Ovary (tissue), 9 donors: Measurements from ENCODE around the gene UTRN. TPM values are rescaled to one million over a fixed set of nuclear protein-coding genes. Genes with fewer than 3 reads are reported as not detected.

Source experiments
- DNase-seq, 5 donors: peaks; one replicate each; pipeline ENCODE4 v3.0.0-alpha.2; 2019 to 2020
- H3K27ac ChIP-seq, 2 donors: fragments of 200-600 bp; one replicate each; pipeline versions ENCODE4 v1.5.1 to v1.8.0; 2019 to 2022
- H3K27me3 ChIP-seq: fragments of 200-600 bp; one replicate; pipeline ENCODE4 v1.8.0; 2022
- H3K36me3 ChIP-seq: fragments of 200-600 bp; sonication (generic); one replicate; pipeline ENCODE4 v1.5.1; 2019
- H3K4me1 ChIP-seq: one replicate; pipeline ENCODE4 v1.8.1; 2013; ENCODE audit warnings: mild to moderate bottlenecking, moderate library complexity; ENCODE audit not compliant: insufficient read depth
- H3K4me3 ChIP-seq: fragments of 200-600 bp; sonication (generic); one replicate; pipeline ENCODE4 v1.5.1; 2017
- H3K9me3 ChIP-seq, 2 donors: fragments of 200-600 bp in 1 of 2; sonication (generic) in 1 of 2; one replicate each; pipeline versions ENCODE4 v1.5.1 to v1.8.1; 2013 to 2019; ENCODE audit warnings: mild to moderate bottlenecking in 1 of 2, moderate library complexity in 1 of 2
- CTCF ChIP-seq, 3 donors: fragments of 450-650 bp in 2 of 3; fragments of 200-600 bp in 1 of 3; IDR thresholded peaks; one replicate each; pipeline versions ENCODE4 v1.5.1 to v1.8.0; 2016 to 2022; ENCODE audit warnings: antibody characterized with exemption in 3 of 3, mild to moderate bottlenecking in 1 of 3
- EP300 ChIP-seq: sonication (generic); formaldehyde crosslinking; IDR thresholded peaks from one replicate; pipeline ENCODE4 v1.6.1; 2017; ENCODE audit warnings: antibody characterized with exemption
- POLR2A ChIP-seq: fragments of 450-650 bp; IDR thresholded peaks from one replicate; pipeline ENCODE4 v1.6.1; 2017; ENCODE audit warnings: antibody characterized with exemption, mild to moderate bottlenecking, moderate library complexity
- WGBS, 3 donors: extraction: QIAGEN DNeasy Blood & Tissue Kit in 1 of 3; methylation state at CpG; one replicate each; pipeline versions ENCODE4 v1.1.5 to v1.1.7; 2013 to 2017; 5-methylcytosine and 5-hydroxymethylcytosine counted together
- intact Hi-C, 4 donors: fragments of 100-400 bp; cut with DNase I; formaldehyde crosslinking; loops; one replicate each; pipeline versions ENCODE4 v1.11.0 to v1.15.1; 2022 to 2023
- polyA plus RNA-seq, 2 donors: library from polyadenylated mRNA; stranded (reverse); fragments of 200-250 nt in 1 of 2; fragments of 350-450 nt in 1 of 2; fragmentation: Illumina TruSeq in 1 of 2; extraction: RNeasy Lipid Tissue Mini Kit (QIAGEN cat#74804) in 1 of 2; gene quantifications; one replicate each; pipeline ENCODE4 v1.2.3, GENCODE V29; 2013 to 2014
- total RNA-seq, 7 donors: library from RNA; depleted of rRNA in 2 of 7; stranded (reverse); fragments of >200 nt in 2 of 7; fragmentation: NEBNext Ultra II Directional in 3 of 7; extraction: Animal tissue kit (Norgen Biotek cat#: 25700) in 3 of 7; gene quantifications; one replicate each; pipeline versions ENCODE4 v1.1.0 to v1.2.4, GENCODE V29; 2016 to 2023
- donor health status: DM: no; HTN: no; CAD: no; lungs with moderate emphysema.
- donor health status: DM: no; HTN: no; CAD: no.
- donor health status: Bipolar disorder and iron deficiency.
- donor health status: DM: yes; HTN: yes; CAD: no.
- donor health status: DM: no; HTN: no; CAD: no.
- donor health status: DM: yes; HTN: yes; CAD: no.

Gene UTRN
- total and polyA plus RNA-seq, 9 donors, result 27.6 to 155 (median 129) TPM

DNA sequence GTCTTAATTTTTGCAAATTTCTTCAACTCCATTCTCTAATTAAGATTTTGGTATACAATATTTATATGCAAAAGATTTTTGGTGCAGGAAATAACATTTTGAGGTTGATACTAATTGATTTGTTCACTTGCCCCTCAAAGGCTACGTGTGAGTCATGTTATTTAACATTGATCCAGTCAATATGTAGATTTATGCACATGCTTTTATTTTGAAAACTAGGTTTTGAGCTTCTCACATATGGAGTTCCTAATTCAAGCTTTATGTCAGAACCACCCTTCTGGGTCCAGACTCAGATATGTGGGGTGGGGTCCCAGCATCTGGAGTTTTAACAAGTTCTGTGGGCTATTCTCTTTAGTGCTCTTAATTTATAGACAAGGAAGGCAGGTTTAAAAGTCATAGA is 13.8 kb downstream of the UTRN start:
- no peak overlapping the region for H3K27ac ChIP-seq
- H3K9me3 ChIP-seq, result no peaks in the 10 kb centered on the region
- H3K4me3 ChIP-seq, result no peak overlapping the region
- no peaks in the 10 kb centered on the region for H3K36me3 ChIP-seq
- DNase-seq, result no peak
- no peaks in the 10 kb centered on the region for H3K27me3 ChIP-seq
- peaks cover 4% of the 10 kb centered on the region for H3K4me1 ChIP-seq
- 92 to 98% (median 95%) methylated on average over 1 of the region's 1 CpG for WGBS, 3 donors
- intact Hi-C loops, result no loop called here
- TF ChIP-seq CTCF (IDR thresholded peaks at IDR 0.05) (no peak), POLR2A (no peak), EP300 (no peak)

GRCh38 chr6:144302701-144303372 is 17.7 kb downstream of the UTRN start:
- intact Hi-C loops, result no loop called here
- DNase-seq, result no peak
- Histone ChIP-seq H3K36me3 (no peaks in the 10 kb centered on the region), H3K27ac (no peak overlapping the region), H3K27me3 (no peaks in the 10 kb centered on the region), H3K4me1 (peaks cover 4% of the 10 kb centered on the region), H3K9me3 (no peaks in the 10 kb centered on the region), H3K4me3 (no peak overlapping the region)
- TF ChIP-seq CTCF (IDR thresholded peaks at IDR 0.05) (no peak), POLR2A (no peak), EP300 (no peak)
- 93 to 97% (median 96%) methylated on average over 5 of the region's 5 CpGs for WGBS, 3 donors

- DNase-seq, result no peak
- Histone ChIP-seq H3K9me3 (no peaks in the 10 kb centered on the region), H3K27ac (no peak overlapping the region), H3K36me3 (no peaks in the 10 kb centered on the region), H3K4me3 (no peak overlapping the region), H3K4me1 (peaks cover 4% of the 10 kb centered on the region), H3K27me3 (no peaks in the 10 kb centered on the region)
- WGBS, 3 donors, result 92 to 97% (median 95%) methylated on average over 4 of the region's 4 CpGs
- intact Hi-C loops, result no loop called here
- no peak for TF ChIP-seq EP300
- no peak for TF ChIP-seq CTCF (IDR thresholded peaks at IDR 0.05)
- TF ChIP-seq POLR2A, result no peak
Measured at GRCh38 chr6:144304223-144304848, 19.2 kb downstream of the UTRN start.

DNA sequence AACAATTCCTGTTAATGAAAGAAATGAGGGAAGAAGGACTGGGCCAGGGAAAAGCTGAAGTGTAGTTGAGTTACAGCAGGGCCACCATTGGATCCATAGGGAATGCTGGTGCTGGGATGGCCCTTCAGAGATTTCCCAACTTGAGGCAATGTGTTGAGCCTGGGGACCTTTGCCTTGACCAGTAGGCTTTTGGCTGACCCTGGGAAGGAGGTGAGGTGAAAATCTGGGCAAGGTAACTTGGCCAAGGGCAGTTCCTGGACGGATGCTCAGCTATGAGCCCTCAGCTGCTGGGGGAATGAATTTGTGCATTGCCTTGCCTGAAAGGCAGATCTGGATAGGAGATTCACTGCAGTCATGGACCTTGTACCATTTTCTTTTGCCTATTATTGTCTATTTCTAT is 20.4 kb downstream of the UTRN start:
- intact Hi-C loops, result no loop called here
- WGBS, 3 donors, result 72 to 79% (median 77%) methylated on average over 1 of the region's 1 CpG
- TF ChIP-seq CTCF (IDR thresholded peaks at IDR 0.05) (no peak), EP300 (no peak), POLR2A (no peak)

More for the DNA sequence above, 20.4 kb downstream of the UTRN start:
- Histone ChIP-seq H3K9me3 (no peaks in the 10 kb centered on the region), H3K27ac (no peak overlapping the region), H3K27me3 (no peaks in the 10 kb centered on the region), H3K4me3 (no peak overlapping the region), H3K36me3 (no peaks in the 10 kb centered on the region), H3K4me1 (peaks cover 5% of the 10 kb centered on the region)
- DNase-seq, result no peak
